ENCODE measurements around the gene EYA3.

GRCh38 chr1:28032281-28032680 lies 56.1 kb downstream of the EYA3 start:
- no peak for TF ChIP-seq CTCF (IDR thresholded peaks at IDR 0.05)
- no peak for TF ChIP-seq POLR2A (IDR thresholded peaks at IDR 0.05)
- no peak for TF ChIP-seq POLR2AphosphoS5 (IDR thresholded peaks at IDR 0.05)
